Left hindlimb (tissue), 1 donor: ENCODE data around the gene ADARB2.

Source experiments
- DNase-seq: peaks from one replicate; pipeline ENCODE4 v3.0.0-alpha.2; 2018

Gene ADARB2

GRCh38 chr10:1209355-1209979 is 527.9 kb downstream of the ADARB2 start:
- DNase-seq, result no peak

- DNase-seq, result no peak
These were observed 528.7 kb downstream of the ADARB2 start for GRCh38 chr10:1208366-1209311.

- DNase-seq, result no peak
These were observed 530.7 kb downstream of the ADARB2 start for GRCh38 chr10:1206601-1207000.

GRCh38 chr10:1206101-1206500 is 531.2 kb downstream of the ADARB2 start:
- no peak for DNase-seq

DNA sequence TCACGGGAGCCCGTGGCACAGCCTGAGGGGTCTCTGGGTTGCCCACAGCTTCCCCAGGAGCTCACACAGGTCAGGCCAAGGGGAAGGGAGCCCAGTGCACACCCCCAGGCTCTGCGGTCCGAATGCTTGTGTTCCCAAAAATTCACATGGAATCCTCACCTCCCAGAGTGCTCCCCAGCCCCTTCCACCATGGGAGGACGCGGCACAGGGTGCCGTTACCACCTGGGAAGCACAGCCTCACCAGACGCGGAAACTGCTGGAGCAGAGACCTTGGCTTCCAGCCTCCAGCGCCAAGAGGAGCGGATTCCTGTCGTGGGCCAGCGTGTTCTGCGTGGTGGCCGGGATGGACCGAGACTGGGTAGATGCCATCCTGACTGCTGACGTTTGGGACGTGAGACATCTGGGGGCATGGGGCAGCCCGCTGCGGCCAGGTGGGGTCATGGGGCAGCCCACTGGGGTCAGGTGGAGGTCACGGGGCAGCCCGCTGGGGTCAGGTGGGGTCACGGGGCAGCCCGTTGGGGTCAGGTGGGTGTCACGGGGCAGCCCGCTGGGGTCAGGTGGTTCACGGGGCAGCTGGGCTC is 531.8 kb downstream of the ADARB2 start:
- no peak for DNase-seq

GRCh38 chr10:1204434-1205326 is 532.6 kb downstream of the ADARB2 start:
- no peak for DNase-seq

GRCh38 chr10:1203704-1204103 is 533.6 kb downstream of the ADARB2 start:
- no peak for DNase-seq

GRCh38 chr10:1203216-1203615 is 534.1 kb downstream of the ADARB2 start:
- no peak for DNase-seq

DNA sequence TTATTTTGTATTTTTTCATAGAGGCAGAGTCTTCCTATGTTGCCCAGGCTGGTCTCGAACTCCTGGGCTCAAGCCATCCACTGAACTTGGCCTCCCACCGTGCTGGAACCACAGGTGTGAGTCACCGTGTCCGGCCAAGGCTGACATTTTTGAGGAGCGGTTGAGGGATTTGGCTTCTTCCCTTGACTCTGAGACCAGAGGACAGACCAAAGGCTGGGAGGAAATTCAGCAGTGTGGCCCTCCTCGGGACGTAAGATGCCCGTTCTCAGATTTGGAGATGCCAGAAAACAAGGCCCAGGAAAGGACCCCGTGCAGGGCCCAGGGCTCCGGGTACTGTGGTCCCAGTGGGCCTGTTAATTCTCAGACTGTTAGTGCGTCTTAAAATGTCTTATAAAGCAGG is 535.0 kb downstream of the ADARB2 start:
- no peak for DNase-seq

GRCh38 chr10:1200866-1201807 is 536.2 kb downstream of the ADARB2 start:
- DNase-seq, result no peak

- DNase-seq, result no peak
These were observed 537.2 kb downstream of the ADARB2 start for GRCh38 chr10:1199897-1200721.

GRCh38 chr10:1199345-1199673 is 538.0 kb downstream of the ADARB2 start:
- DNase-seq, result no peak

DNA sequence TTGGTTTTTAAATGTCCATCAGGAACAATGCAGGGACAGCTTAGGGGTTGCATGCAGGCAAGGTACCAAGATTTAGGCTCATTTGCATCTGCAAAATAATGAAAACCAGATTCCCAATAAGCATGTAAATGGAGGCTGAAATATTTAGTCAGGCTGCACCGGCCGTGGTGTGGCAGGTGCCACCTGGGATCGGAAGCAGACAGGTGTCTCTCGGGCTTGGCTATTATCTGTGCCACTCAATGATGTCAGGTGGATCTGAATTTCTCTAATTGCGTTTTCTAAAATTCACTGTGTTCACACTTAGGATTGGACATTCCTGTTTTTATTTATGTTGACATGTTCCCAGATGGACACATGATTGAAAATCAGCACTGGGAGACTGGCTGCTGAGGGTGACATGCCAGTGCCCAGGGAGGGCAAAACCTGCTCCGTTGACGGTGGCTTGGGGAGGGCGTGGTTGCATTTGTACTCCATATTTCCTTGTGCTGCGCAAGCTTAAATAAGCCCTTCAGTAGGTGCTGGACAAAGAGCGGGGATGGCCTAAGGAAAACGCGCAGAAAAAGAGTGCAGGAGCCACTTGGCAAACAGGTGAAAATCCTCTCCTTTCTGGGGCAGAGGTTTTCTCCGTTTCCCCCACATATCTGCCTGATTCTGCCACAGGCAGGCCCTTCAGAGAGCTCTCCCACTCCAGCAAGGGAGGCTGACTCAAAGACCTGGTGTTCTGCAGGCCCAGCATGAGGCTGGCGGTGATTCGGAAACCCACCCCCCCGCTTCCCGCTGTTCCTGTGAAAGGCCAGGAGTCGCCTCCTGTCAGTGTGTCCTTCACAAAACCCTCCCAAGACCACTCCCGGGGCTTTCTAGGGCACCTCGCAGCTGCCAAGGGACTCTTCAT is 538.6 kb downstream of the ADARB2 start:
- DNase-seq, result no peak

DNA sequence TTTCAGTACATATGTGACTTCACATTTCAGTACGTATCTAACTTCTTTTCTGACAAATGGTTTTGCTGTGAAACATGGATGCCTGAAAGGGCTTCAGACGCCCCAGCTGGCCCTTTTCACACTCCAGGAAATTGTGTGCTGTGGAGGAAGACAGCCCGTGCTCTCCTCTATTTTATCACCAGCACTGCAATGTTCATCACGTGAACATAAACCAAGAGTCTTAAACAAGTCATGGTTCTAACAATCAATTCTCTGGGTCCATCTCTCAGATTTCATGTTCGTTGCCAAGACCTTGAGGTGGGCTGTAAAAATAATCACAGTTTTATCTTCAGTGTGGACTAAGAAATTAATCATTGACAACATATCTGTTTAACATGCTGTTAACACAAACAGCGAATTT is 539.9 kb downstream of the ADARB2 start:
- no peak for DNase-seq

DNA sequence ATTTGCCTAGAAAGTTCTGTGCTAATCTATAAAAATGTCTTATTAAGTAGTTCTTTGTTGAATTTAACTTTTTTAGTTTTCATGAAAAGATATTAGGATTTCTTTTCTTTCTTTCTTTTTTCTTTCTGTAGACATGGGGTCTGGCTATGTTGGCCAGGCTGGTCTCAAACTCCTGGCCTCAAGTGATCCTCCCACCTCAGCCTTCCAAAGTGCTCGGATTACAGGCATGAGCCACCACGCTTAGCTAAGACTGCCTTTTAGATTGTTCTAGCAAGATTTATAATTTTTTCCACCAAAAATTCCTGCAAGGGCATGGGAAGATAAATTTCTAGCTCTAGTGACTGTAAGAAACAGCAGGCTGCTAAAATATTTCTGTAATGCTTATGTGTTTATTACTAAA is 540.7 kb downstream of the ADARB2 start:
- no peak for DNase-seq

DNA sequence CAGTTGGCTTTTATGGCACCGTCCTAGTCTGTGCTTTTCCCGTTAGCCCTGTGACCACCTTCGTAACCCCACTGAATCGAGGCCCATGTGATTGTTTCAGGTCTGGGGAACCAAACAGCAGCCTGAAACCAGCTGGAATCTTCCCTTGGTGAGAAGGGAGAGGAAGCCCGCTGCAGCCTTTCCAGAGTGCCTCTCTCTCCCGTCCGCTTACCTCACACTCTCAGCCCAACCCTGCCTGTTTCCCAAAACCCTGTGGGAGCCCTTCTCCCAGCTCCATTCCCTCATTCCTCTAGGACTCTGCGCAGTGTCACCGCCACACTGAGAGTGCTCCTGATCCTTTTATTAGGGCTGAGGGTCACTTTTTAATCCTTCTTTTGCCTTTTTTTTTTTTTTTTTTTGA is 541.5 kb downstream of the ADARB2 start:
- no peak for DNase-seq

DNA sequence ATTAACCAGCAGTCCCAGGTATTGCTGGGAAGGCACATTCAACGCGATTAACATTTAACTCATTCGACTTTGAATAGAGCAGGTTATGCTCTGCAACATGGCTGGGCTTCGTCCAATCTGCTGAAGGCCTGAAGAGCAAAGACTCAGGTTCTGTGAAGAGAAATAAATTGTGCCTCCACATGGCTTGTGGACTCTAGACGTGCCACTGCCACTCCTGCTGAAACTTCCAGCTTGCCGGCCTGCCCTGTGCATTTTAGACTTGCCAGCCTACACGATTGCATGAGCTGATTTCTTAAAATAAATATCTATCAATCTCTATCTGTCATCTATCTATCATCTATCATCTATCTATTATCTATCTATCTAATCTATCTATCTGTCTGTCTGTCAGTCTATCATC is 543.2 kb downstream of the ADARB2 start:
- no peak for DNase-seq

GRCh38 chr10:1193561-1193960 is 543.8 kb downstream of the ADARB2 start:
- no peak for DNase-seq

GRCh38 chr10:1191752-1192151 is 545.6 kb downstream of the ADARB2 start:
- no peak for DNase-seq
